NCI-H510A (cell line): ENCODE results near the gene PRDM1.

Source experiments
- DNase-seq: peaks from one replicate; lab custom pipeline; 2025; lab: John Stamatoyannopoulos, UW

Gene PRDM1

DNA sequence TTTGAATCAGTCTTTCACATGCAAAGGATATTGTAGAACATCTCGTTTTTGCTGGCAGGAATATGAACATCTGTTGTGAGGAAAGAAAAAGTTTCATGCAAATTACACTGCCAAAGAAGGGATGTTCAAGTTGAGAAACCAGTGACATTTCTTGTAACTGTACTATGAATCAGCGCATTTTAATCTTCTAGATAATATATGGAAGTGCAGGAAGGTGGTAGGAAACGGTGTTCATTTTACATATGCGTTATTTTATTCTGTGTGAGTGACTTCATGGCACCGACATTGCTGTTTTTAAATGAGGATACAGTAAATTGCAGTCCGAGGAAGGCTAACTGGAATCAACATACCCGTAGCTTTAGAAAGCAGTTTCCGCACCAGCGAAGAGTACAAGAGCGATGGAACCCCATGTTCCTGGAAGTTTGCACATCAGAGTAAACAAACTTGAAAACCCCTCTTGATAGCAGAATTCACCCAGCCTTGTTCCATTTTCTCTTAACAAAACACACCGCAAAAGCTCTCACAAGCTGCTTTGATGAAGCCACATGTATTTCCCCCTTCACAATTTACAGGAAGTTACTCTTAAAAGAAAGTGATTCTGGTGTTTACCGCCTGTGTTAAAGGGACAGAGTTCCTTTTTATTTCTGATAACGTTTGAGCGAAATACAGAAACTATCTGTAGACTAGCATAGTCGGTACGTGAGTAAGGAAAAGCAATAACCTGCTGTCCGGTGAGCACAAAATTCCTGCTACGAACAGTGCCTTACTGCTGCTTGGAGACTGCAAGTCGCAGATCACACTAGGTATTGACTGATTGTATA is 11.5 kb downstream of the PRDM1 start:
- DNase-seq = no peak

DNA sequence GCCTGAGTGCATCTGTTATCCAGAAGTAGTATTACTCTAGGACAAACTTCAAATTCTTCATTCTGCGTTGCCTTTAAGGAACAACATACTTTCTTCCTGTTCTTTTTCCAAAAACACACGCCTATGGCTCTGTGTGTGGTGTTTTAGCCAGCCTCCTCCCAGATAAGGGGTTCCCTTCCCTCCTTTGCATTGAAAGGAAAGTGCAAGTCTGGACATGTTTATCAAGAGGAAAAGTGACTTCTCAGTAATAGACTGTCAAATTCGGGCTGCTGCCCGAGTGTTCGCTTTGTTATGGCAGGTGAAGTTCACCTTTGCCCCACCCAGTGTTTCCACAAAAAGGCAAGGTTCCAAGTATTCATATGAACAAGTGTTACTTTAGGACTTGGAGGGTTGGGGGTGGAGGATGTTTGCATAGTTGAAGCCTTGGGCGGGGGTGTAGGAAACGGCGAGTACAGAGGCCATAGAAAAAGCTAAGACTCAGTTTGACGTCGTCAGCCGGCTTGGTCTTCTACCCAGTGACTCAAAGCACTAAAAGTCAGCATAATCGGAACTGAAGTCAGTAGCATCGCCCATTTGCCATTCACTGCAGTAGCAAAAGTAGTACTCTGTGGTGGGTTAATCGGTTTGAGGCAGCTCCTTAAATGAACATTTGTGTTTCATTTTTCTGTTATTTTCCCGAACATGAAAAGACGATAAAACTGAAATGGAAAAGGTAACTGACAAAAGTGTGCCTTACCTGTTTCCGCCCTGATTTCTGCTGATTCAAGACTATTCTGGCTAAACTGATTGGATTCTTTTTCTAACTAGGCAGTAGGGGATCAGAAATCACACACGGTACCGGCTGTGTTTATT is 12.5 kb downstream of the PRDM1 start:
- no peak for DNase-seq

DNA sequence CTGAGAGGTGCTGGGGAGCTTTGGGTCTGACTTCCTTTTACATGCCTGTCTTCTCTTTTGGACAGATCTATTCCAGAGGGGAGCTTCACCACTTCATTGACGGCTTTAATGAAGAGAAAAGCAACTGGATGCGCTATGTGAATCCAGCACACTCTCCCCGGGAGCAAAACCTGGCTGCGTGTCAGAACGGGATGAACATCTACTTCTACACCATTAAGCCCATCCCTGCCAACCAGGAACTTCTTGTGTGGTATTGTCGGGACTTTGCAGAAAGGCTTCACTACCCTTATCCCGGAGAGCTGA is 13.1 kb downstream of the PRDM1 start:
- DNase-seq = no peak

DNA sequence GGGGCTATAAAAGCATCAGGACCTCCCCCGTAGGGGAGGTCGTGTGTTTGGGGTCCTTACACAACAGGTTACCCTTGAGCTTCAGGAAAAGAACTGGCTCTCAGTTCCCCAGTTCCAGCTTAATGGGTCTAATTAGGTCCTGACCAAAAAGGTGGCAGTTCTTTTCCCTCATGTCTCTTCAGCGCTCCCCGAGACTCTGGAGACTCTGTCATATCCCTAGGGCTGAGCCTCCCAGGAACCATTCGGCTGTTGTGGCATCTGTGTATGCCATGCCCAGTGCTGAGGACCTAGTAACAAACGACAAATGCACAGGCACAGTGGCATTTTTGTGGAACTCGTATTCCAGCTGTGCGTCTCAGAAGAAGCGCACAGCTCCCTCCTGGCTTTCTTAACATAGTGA is 14.6 kb downstream of the PRDM1 start:
- no peak for DNase-seq

DNA sequence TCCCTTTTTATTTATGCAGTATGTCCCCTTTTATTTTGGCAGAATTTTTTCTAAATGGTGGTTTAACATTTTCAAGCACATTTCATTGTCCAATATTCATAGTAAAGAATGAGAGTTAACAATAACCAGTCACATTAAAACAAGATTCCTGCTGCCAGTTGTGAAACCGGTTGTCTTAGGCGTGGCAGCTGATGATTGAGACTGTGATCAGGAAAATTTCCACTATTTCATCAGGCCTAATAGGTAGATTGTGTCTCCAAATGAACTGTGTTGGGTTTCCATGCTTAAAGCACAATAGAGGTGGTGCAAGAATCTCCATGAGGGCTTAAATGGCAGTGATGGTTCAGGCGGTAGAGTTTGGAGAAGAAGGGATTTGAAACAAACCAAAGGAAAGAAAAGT is 15.3 kb downstream of the PRDM1 start:
- DNase-seq = no peak

DNA sequence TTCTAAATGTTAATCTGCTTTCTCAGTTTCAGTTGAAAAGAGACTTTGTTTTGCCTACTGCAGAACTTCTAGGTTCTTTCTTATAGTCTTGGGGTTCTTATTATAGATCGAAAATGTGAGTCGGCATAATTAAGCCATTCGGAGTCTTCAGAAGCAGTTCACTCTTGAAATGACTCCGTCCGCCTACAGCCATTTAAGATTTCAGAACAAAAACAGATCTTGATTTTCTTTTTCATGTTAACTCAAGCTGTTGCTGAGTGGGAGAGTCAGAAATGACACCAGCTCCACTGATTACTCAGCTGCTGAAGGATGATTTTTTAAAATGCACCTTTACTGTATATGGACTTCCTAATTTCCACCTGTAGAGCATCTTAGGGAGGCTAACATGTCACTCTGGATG is 15.9 kb downstream of the PRDM1 start:
- no peak for DNase-seq

DNA sequence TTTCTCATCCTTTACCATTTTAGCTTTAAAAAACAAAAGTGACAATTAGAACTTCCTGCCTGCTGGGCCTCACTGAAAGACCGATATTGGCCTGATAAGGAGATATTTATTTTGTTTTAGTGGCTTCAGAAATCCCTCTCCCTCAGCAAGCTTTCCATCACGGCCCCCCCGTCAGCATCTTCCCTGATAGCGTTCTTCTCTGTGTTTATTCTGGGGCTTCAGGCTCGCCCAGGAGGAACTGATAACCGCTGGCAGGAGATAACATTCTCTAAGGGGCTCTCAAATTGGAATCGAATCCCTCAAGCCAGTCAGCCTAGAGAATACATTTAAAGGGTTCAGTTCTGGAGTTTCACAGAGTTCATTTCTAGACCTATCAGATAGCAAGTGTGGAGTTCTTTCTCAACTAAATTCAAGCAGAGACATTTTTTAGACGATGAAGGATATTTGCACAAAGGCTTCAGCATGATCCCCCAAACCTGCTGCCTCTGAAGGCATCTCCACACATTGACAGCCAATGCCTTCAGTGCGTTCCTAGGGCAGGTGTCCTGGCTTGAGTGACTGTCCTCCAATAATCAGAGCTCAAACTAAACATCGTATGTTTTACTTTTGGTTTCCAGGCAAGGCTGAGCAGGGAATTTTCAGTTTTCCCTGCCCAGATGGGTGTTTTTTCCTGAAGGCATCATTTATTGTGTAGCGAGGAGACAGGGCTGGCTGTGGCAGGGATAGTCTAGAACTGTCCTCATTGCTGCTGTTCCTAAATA is 17.0 kb downstream of the PRDM1 start:
- no peak for DNase-seq

DNA sequence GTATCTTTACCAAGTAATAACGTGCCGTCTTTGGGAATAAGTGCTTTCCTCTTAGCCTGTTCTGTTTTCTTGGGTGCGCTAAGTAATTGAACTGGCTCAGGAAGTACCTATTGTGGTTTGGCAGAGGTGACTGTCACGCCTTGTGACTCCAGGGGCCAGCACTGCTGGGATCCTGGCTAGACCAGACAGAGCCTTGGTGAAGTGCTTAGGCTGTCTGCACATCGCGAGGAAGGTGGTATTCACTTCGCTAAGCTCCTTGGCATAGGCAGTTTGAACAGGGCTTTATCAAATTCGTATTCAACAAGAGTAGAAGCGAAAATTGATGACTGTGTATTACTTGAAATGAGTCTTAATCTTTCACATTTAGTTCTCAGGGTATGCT is 17.6 kb downstream of the PRDM1 start:
- DNase-seq = no peak

DNA sequence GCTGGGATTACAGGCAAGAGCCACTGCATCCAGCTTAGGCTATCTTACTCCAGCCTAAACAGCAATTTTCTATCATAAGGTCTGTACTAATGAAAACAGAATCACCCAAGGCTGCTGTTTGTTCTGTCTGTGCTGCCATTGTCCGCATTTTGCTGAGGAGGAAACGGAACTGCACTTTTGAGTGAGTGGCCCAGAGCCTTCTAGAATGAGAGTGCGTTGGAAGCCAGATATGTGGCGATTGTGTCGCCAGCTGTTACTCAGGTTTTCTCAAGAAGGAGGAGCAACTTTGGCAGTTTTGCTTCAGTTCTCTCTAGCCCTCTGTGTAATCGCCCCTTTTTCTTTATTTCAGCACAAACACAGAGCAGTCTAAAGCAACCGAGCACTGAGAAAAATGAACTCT is 18.3 kb downstream of the PRDM1 start:
- no peak for DNase-seq

DNA sequence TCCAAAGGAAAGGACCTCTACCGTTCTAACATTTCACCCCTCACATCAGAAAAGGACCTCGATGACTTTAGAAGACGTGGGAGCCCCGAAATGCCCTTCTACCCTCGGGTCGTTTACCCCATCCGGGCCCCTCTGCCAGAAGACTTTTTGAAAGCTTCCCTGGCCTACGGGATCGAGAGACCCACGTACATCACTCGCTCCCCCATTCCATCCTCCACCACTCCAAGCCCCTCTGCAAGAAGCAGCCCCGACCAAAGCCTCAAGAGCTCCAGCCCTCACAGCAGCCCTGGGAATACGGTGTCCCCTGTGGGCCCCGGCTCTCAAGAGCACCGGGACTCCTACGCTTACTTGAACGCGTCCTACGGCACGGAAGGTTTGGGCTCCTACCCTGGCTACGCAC is 18.8 kb downstream of the PRDM1 start:
- no peak for DNase-seq

DNA sequence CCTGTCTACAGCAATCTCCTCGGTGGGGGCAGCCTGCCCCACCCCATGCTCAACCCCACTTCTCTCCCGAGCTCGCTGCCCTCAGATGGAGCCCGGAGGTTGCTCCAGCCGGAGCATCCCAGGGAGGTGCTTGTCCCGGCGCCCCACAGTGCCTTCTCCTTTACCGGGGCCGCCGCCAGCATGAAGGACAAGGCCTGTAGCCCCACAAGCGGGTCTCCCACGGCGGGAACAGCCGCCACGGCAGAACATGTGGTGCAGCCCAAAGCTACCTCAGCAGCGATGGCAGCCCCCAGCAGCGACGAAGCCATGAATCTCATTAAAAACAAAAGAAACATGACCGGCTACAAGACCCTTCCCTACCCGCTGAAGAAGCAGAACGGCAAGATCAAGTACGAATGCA is 19.4 kb downstream of the PRDM1 start:
- no peak for DNase-seq

DNA sequence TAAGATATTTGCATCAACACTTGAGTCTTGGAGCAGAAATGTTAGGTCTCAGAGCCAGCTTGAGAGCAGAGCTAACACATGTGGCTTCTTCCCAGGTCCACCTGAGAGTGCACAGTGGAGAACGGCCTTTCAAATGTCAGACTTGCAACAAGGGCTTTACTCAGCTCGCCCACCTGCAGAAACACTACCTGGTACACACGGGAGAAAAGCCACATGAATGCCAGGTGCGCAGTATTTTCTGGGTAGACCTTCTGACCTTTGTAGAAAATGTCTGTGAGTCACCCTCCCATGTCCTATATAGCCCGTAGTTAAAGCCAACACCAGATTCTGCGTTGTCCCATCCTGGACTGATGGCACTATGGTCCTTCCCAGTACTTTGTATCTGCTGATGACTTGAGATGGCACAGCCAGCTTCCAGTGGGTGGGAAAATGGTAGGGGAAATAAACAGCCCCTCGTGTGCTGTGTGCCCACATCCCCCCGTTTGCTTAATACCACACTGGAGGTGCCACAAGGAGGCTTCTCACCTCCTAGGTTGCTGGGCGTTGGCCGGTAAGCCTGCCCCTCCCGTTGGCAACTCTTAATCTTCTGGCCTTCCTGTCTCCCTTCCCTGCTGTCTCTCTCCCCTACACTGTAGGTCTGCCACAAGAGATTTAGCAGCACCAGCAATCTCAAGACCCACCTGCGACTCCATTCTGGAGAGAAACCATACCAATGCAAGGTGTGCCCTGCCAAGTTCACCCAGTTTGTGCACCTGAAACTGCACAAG is 20.3 kb downstream of the PRDM1 start:
- no peak for DNase-seq

DNA sequence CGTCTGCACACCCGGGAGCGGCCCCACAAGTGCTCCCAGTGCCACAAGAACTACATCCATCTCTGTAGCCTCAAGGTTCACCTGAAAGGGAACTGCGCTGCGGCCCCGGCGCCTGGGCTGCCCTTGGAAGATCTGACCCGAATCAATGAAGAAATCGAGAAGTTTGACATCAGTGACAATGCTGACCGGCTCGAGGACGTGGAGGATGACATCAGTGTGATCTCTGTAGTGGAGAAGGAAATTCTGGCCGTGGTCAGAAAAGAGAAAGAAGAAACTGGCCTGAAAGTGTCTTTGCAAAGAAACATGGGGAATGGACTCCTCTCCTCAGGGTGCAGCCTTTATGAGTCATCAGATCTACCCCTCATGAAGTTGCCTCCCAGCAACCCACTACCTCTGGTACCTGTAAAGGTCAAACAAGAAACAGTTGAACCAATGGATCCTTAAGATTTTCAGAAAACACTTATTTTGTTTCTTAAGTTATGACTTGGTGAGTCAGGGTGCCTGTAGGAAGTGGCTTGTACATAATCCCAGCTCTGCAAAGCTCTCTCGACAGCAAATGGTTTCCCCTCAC is 21.0 kb downstream of the PRDM1 start:
- DNase-seq = no peak

DNA sequence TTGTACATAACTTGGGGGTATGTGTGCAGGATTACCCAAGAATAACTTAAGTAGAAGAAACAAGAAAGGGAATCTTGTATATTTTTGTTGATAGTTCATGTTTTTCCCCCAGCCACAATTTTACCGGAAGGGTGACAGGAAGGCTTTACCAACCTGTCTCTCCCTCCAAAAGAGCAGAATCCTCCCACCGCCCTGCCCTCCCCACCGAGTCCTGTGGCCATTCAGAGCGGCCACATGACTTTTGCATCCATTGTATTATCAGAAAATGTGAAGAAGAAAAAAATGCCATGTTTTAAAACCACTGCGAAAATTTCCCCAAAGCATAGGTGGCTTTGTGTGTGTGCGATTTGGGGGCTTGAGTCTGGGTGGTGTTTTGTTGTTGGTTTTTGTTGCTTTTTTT is 22.0 kb downstream of the PRDM1 start:
- DNase-seq = no peak

DNA sequence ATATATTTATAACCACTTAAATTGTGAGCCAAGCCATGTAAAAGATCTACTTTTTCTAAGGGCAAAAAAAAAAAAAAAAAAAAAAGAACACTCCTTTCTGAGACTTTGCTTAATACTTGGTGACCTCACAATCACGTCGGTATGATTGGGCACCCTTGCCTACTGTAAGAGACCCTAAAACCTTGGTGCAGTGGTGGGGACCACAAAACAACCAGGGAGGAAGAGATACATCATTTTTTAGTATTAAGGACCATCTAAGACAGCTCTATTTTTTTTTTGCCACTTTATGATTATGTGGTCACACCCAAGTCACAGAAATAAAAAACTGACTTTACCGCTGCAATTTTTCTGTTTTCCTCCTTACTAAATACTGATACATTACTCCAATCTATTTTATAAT is 22.9 kb downstream of the PRDM1 start:
- DNase-seq = no peak

DNA sequence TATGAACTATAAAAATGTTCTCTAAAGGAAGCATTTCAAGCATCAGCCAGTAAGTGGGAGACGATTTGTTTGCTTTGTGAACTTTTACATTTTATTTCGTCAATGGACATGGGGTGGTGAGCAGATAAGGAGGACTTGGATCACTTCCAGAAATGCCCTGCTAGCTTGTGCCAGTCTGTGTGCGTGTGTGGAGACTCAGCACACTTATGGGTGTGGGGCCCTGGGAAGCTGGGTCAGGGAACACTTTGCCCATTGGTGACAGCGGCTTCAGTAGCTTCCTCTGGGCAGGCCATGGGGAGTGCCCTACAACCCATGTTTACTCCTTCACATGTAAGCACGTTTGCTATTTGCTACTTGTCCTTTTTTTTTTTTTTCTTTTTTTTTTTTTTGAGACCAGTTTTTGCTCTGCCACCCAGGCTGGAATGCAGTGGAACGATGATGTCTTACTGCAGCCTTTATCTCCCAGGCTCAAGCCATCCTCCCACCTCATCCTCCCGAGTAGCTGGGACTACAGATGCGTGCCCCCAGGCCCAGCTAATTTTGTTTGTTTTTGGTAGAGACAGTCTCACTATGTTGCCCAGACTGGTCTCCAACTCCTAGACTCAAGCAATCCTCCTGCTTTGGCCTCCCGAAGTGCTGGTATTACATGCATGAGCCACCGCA is 24.2 kb downstream of the PRDM1 start:
- DNase-seq = peak; percentile 24

DNA sequence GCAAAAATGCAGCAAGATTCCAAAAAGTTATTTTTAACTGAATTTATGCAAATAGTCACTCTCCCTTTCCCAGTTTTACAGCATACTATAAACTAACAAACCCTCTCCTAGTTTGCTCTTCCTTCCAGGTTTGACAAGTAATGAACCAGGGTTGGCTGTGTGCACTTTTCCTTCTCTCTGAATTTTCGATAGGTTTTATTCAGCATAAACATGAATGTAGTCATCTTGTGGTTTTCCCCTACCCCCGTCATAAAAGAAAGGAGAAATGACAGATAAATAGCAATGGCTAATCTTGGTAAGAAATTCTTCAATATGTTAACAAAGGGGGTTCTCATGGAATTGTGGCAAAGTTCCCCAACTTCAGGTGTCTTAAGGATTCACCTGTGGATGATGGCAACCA is 26.3 kb downstream of the PRDM1 start:
- no peak for DNase-seq

DNA sequence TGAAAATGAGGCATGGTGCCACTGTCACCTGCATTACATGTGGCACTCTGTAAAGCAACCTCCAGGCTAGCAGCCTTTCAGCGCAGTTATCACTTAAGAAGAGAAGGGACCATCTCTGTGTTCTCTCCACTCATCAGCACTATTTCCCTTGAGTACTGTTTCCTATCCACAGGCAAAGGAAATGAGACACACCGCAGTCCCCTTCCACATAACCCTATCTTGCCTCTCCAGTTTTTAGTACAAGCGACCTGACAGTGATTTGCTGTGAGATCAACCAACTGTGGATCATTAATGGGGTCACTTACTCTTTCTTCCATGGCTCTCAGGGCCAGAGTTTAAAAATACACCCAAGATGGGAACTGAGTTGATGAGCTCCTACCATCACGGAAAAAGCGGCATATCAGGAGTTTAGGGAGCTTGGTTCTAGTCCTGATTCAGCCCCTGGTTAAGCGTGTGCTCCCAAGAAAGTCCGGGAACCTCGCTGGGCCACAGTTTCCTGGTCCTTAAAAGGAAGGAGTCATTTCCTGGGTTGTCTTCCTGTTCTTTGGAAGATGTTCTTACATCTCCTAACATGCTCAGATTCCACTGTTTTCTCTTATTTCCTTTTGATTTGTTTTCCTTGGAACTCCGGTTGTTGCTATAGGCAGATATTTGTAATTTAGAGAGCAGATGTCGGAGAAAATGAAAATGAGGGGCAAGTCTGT is 27.3 kb downstream of the PRDM1 start:
- DNase-seq = no peak

DNA sequence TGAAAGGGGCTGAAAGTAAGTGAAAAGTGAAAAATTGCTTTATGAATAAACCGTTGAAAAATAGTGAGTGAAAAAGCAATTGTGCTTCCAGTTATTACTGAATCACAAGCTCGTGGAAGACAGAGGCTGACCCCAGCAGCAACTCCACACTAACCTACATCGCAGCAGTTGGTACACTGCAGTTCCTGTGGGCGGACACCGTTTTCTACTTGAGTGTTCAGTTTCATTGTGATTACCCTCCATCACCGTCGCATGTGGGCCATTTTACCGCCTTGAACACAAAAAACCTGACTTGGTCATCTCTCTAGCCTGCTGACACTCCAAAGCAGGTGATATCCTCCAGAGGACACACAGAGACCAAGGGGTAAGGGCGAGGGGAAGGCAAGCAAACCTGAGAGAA is 28.4 kb downstream of the PRDM1 start:
- DNase-seq = no peak

DNA sequence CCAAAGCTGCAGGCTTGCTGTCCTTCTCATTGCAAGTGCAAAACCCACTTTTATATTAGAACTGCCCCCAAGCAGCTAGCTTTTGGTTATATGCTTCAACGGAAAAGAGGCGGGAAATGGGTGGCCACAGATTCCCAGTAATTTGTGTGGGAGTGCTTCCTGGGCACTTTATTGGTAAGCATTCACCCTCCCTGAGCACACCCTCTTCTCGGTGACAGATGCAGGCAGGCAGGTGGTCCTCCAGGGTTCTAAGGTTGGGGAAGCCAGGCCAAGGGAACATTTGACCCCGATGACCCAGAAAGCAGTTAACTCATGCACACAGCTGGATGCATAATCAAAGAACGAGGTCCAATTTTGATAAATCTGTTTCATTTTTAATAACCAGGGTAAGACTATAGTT is 29.1 kb downstream of the PRDM1 start:
- no peak for DNase-seq
